A549 (cell line): Measurements from ENCODE around the gene COQ9. TPM values are rescaled to one million over a fixed set of nuclear protein-coding genes. Genes with fewer than 3 reads are reported as not detected.

Experiments used
- ATAC-seq, 2 experiments: fragments of 200-7000 bp in 1 of 2; fragments of >200 bp in 1 of 2; cut with Nextera tagmentation in 1 of 2; cut with Tn5 transposase in 1 of 2; 3 replicates each; pipeline versions ENCODE4 v1.8.0 to v1.9.1; 2018 to 2020; ENCODE audit warnings: mild to moderate bottlenecking in 1 of 2, moderate library complexity in 1 of 2
- CTCF ChIA-PET: fragments of 300-600 bp; sonication (Branson Sonifier 250); formaldehyde crosslinking; extraction: SDS; loops from one replicate; lab custom pipeline; 2021; ENCODE audit warnings: antibody characterized with exemption, inconsistent platforms; lab: Yijun Ruan, JAX
- POLR2A ChIA-PET: fragments of 350-600 bp; formaldehyde crosslinking; extraction: SDS; loops from one replicate; lab custom pipeline; 2021; ENCODE audit warnings: antibody characterized with exemption, inconsistent platforms; lab: Yijun Ruan, JAX
- DNase-seq, 2 experiments: peaks; one replicate each; pipeline versions ENCODE4 v3.0.0 to v3.0.0-alpha.2; 2011 to 2016; ENCODE audit warnings: low read depth in 1 of 2, low spot score in 1 of 2
- FAIRE-seq: peaks from 2 replicates; lab custom pipeline; 2011; peaks lifted over from hg19 to GRCh38; lab: Jason Lieb, UNC
- H3K27ac ChIP-seq, 2 experiments: fragments of >200 bp; sonication (Bioruptor Twin); formaldehyde crosslinking; 3 replicates each; pipeline ENCODE4 v1.5.1; 2016 to 2017
- H3K4me1 ChIP-seq: fragments of >200 bp; sonication (Bioruptor Twin); formaldehyde crosslinking; 3 replicates; pipeline ENCODE4 v1.6.1; 2016
- H3K4me2 ChIP-seq: fragments of >200 bp; sonication (Bioruptor Twin); formaldehyde crosslinking; 3 replicates; pipeline ENCODE4 v1.6.1; 2016
- H3K4me3 ChIP-seq: fragments of >200 bp; sonication (Bioruptor Twin); formaldehyde crosslinking; 3 replicates; pipeline ENCODE4 v1.5.1; 2016
- H3K9me3 ChIP-seq: fragments of >200 bp; sonication (Bioruptor Twin); formaldehyde crosslinking; 3 replicates; pipeline ENCODE4 v1.6.1; 2016
- BCL3 ChIP-seq: fragments of >200 bp; sonication (Bioruptor Twin); formaldehyde crosslinking; IDR thresholded peaks from 3 replicates; pipeline ENCODE4 v1.6.1; 2016
- BHLHE40 ChIP-seq: IDR thresholded peaks from 2 replicates; pipeline ENCODE4 v1.6.1; 2012; ENCODE audit warnings: low read depth, low read length, inconsistent platforms
- CBX8 ChIP-seq: fragments of 200-600 bp; sonication (generic); IDR thresholded peaks from 2 replicates; pipeline ENCODE4 v1.6.1; 2016
- CEBPB ChIP-seq, 2 experiments: fragments of >200 bp in 1 of 2; sonication (Bioruptor Twin) in 1 of 2; formaldehyde crosslinking in 1 of 2; IDR thresholded peaks; 2 replicates each; pipeline ENCODE4 v1.6.1; 2012 to 2016
- CHD2 ChIP-seq: fragments of 150-350 bp; IDR thresholded peaks from 2 replicates; pipeline ENCODE4 v1.6.1; 2014; ENCODE audit warnings: low read length; ENCODE audit not compliant: partially characterized antibody
- CTCF ChIP-seq: fragments of >200 bp; sonication (Bioruptor Twin); formaldehyde crosslinking; IDR thresholded peaks from 3 replicates; pipeline ENCODE4 v1.5.1; 2016
- E2F6 ChIP-seq: IDR thresholded peaks from 2 replicates; pipeline ENCODE4 v1.6.1; 2012; ENCODE audit warnings: low read depth, borderline replicate concordance
- ESRRA ChIP-seq: fragments of 150-350 bp; IDR thresholded peaks from 2 replicates; pipeline ENCODE4 v1.6.1; 2014; ENCODE audit warnings: mild to moderate bottlenecking, low read length, borderline replicate concordance
- JUNB ChIP-seq: fragments of >200 bp; sonication (Bioruptor Twin); formaldehyde crosslinking; IDR thresholded peaks from 2 replicates; pipeline ENCODE4 v1.6.1; 2016
- KDM1A ChIP-seq: fragments of 200-600 bp; sonication (generic); IDR thresholded peaks from 2 replicates; pipeline ENCODE4 v1.6.1; 2016; ENCODE audit warnings: low read depth, mild to moderate bottlenecking
- MAFK ChIP-seq: fragments of 450-650 bp; IDR thresholded peaks from 2 replicates; pipeline ENCODE4 v1.6.1; 2014; ENCODE audit not compliant: partially characterized antibody
- NFE2L2 ChIP-seq: fragments of 150-350 bp; conservative IDR thresholded peaks from 2 replicates; pipeline ENCODE4 v1.6.1; 2014; ENCODE audit warnings: low read length
- NPAS2 ChIP-seq: fragments of 250-450 bp; sonication (Bioruptor Pico); IDR thresholded peaks from 2 replicates; pipeline ENCODE4 v1.8.0; 2022; ENCODE audit warnings: mild to moderate bottlenecking, moderate library complexity, borderline replicate concordance
- PBX3 ChIP-seq: IDR thresholded peaks from 2 replicates; pipeline ENCODE4 v1.6.1; 2012
- PHF8 ChIP-seq: fragments of 200-600 bp; sonication (generic); IDR thresholded peaks from 2 replicates; pipeline ENCODE4 v1.6.1; 2016; ENCODE audit warnings: low read depth, mild to moderate bottlenecking, antibody characterized with exemption, moderate library complexity, borderline replicate concordance
- POLR2A ChIP-seq: IDR thresholded peaks from 2 replicates; pipeline ENCODE4 v1.6.1; 2012; ENCODE audit warnings: mild to moderate bottlenecking, low read length
- RARB ChIP-seq: fragments of 250-450 bp; sonication (Bioruptor Pico); IDR thresholded peaks from 2 replicates; pipeline ENCODE4 v1.8.0; 2021; ENCODE audit warnings: mild to moderate bottlenecking, moderate library complexity
- RCOR1 ChIP-seq: fragments of 150-350 bp; IDR thresholded peaks from 2 replicates; pipeline ENCODE4 v1.6.1; 2014; ENCODE audit warnings: antibody characterized with exemption, low read length, low read depth
- SMC3 ChIP-seq: fragments of >200 bp; sonication (Bioruptor Twin); formaldehyde crosslinking; IDR thresholded peaks from 3 replicates; pipeline ENCODE4 v1.6.1; 2018; ENCODE audit warnings: inconsistent platforms
- SREBF2 ChIP-seq: fragments of 450-650 bp; IDR thresholded peaks from 2 replicates; pipeline ENCODE4 v1.6.1; 2014; ENCODE audit warnings: mild to moderate bottlenecking, moderate library complexity
- TFCP2L1 ChIP-seq: fragments of 250-450 bp; sonication (Bioruptor Pico); IDR thresholded peaks from 2 replicates; pipeline ENCODE4 v1.5.0; 2021; ENCODE audit warnings: mild to moderate bottlenecking
- TP53 ChIP-seq: fragments of 250-450 bp; sonication (Bioruptor Pico); IDR thresholded peaks from 2 replicates; pipeline ENCODE4 v1.5.0; 2021; ENCODE audit warnings: mild to moderate bottlenecking, moderate library complexity
- USF2 ChIP-seq: fragments of 450-650 bp; IDR thresholded peaks from 2 replicates; pipeline ENCODE4 v1.6.1; 2014; ENCODE audit warnings: antibody characterized with exemption
- ZSCAN20 ChIP-seq: fragments of 250-450 bp; sonication (Bioruptor Pico); IDR thresholded peaks from 2 replicates; pipeline ENCODE4 v1.8.0; 2022; ENCODE audit warnings: mild to moderate bottlenecking, moderate library complexity
- WGBS: methylation state at CpG from one replicate; pipeline ENCODE4 v1.1.6; 2017; ENCODE audit errors: missing lambda C conversion rate; 5-methylcytosine and 5-hydroxymethylcytosine counted together
- polyA plus RNA-seq, 4 experiments: library from polyadenylated mRNA; depleted of rRNA in 3 of 4; stranded (reverse); fragments of >200 nt; fragmentation: RNase III in 1 of 4; extraction: RNeasy Plus Mini Kit Qiagen cat#74134 plus additional on column Dnase treatment in 1 of 4; gene quantifications; 2 replicates in 3 of 4; 3 replicates in 1 of 4; pipeline ENCODE4 v1.2.3, GENCODE V29; 2011 to 2017

The COQ9 gene
- polyA plus RNA-seq, 2 of the 4 experiments (the other 2 are of a cell fraction), result 47.2 to 109 TPM

- POLR2A ChIA-PET, result no interaction called here
- Histone ChIP-seq H3K4me1 (peaks cover 5% of the 10 kb centered on the region; the same call in 1 of the 3 replicates), H3K27ac (no peak overlapping the region), H3K9me3 (no peaks in the 10 kb centered on the region), H3K4me2 (no peak overlapping the region), H3K4me3 (no peak overlapping the region)
- 89% methylated on average over 5 of the region's 5 CpGs for WGBS
- TF ChIP-seq RARB (CRISPR knock-in tag) (no peak), NFE2L2 (no peak), BCL3 (no peak), KDM1A (no peak), PHF8 (no peak), POLR2A (no peak), E2F6 (no peak), CEBPB (IDR thresholded peaks at IDR 0.05) (no peak), CBX8 (no peak), CHD2 (no peak)
- DNase-seq (no peak), FAIRE-seq (no peak), ATAC-seq (no peak)
- CTCF ChIA-PET, result interaction anchor here (1.1 to 22.0 kb wide), 3 partner anchors 17 to 82 kb away, joined by 3 to 194 read pairs (median 3); no protein-coding TSS in a partner anchor
Measured at GRCh38 chr16:57504491-57504890, 57.2 kb downstream of the COQ9 start.

GRCh38 chr16:57505169-57505568 lies 57.9 kb downstream of the COQ9 start:
- 50% methylated on average over 6 of the region's 6 CpGs for WGBS
- ATAC-seq (no peak), DNase-seq (no peak), FAIRE-seq (no peak)
- TF ChIP-seq NPAS2 (CRISPR knock-in tag), result no peak
- no peak for TF ChIP-seq USF2
- TF ChIP-seq RCOR1, result no peak
- no peak for TF ChIP-seq TP53 (CRISPR knock-in tag)
- TF ChIP-seq ZSCAN20, result no peak
- no peak for TF ChIP-seq POLR2A
- TF ChIP-seq MAFK, result no peak
- TF ChIP-seq E2F6, result no peak
- no peak for TF ChIP-seq TFCP2L1
- TF ChIP-seq PBX3, result no peak
- TF ChIP-seq SREBF2, result no peak
- TF ChIP-seq ESRRA, result no peak
- TF ChIP-seq CTCF, result no peak
- TF ChIP-seq SMC3, result no peak
- no peak for TF ChIP-seq JUNB
- TF ChIP-seq BHLHE40, result no peak
- ChIA-PET CTCF (interaction anchor here (0.8 to 22.0 kb wide), 5 partner anchors 16 to 88 kb away, joined by 3 to 194 read pairs (median 3); partner anchors contain the start of gene POLR2C), POLR2A (no interaction called here)
- Histone ChIP-seq H3K4me1 (peaks cover 5% of the 10 kb centered on the region; the same call in 1 of the 3 replicates), H3K4me3 (no peak overlapping the region), H3K4me2 (no peak overlapping the region), H3K27ac (no peak overlapping the region), H3K9me3 (no peaks in the 10 kb centered on the region)
